ENCODE results near the gene NRTN.

DNA sequence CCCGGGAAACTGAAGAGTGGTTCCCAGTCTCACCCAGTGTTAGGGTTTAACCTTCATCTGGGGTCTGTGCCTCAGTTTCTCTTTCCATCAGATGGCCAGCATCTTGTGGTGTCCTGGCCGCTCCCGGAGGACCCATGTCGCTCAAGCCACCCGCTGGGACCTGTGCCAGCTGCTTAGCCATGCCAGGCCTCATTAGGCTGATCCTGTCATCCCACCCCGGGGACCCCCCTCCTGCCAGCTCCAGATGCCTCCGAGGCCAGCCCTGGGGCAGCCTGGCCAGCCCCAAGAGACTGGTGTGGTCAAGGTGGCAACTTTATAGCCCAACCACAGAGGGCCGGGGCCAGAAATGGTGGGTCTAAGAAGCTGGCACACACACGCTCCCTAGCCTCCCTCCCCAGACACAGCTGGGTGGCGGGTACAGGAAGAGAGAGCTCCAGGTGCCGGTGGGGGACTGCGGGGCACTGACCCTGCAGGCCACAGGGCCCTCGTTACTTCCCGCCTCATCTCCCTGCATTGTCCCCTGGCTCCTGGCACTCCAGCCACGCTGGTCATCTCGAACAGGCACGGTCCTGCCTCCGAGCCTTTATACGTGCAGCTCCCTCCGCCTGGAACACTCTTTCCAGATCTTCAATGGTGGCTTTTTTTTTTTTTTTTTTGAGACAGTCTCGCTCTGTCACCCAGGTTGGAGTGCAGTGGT is 3.4 kb downstream of the NRTN start:
- TF ChIP-seq, protein P1, sequence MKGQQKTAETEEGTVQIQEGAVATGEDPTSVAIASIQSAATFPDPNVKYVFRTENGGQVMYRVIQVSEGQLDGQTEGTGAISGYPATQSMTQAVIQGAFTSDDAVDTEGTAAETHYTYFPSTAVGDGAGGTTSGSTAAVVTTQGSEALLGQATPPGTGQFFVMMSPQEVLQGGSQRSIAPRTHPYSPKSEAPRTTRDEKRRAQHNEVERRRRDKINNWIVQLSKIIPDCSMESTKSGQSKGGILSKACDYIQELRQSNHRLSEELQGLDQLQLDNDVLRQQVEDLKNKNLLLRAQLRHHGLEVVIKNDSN (IDR thresholded peaks at IDR 0.05): no peak
- TF ChIP-seq ZBTB7A (IDR thresholded peaks at IDR 0.05; ENCODE audit: low read depth) (no peak), RAD21 (IDR thresholded peaks at IDR 0.05; ENCODE audit: low read depth) (no peak), TAF1 (IDR thresholded peaks at IDR 0.05; ENCODE audit: low read depth) (no peak), TEAD4 (IDR thresholded peaks at IDR 0.05) (no peak), EP300 (IDR thresholded peaks at IDR 0.05; ENCODE audit: borderline replicate concordance) (no peak), FOXM1 (IDR thresholded peaks at IDR 0.05; ENCODE audit: borderline replicate concordance, low read depth) (no peak)
- TF ChIP-seq, protein P2, sequence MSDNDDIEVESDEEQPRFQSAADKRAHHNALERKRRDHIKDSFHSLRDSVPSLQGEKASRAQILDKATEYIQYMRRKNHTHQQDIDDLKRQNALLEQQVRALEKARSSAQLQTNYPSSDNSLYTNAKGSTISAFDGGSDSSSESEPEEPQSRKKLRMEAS (IDR thresholded peaks at IDR 0.05): no peak

Data from Ishikawa (cell line).